ENCODE results near the gene IRX1.

DNA sequence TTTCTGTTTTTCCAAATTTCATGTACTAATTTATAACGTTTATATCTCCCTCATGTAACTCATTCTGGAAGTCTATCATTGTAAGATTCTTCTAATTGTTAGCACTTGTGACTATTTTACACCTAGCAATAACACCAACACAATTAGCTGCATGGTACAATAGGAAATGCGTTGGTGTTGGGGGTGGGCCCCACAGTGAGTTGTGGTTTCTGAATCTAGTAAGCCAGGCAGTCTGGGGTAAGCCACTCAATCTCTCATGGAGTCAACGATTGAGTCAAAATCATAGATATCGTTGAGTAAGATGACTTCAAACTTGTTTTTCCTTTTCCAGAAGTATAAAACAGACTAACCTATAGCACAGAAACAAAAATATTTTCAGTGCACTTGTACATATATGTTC, 30.0 kb downstream of the IRX1 start:
- TF ChIP-seq, protein P1, sequence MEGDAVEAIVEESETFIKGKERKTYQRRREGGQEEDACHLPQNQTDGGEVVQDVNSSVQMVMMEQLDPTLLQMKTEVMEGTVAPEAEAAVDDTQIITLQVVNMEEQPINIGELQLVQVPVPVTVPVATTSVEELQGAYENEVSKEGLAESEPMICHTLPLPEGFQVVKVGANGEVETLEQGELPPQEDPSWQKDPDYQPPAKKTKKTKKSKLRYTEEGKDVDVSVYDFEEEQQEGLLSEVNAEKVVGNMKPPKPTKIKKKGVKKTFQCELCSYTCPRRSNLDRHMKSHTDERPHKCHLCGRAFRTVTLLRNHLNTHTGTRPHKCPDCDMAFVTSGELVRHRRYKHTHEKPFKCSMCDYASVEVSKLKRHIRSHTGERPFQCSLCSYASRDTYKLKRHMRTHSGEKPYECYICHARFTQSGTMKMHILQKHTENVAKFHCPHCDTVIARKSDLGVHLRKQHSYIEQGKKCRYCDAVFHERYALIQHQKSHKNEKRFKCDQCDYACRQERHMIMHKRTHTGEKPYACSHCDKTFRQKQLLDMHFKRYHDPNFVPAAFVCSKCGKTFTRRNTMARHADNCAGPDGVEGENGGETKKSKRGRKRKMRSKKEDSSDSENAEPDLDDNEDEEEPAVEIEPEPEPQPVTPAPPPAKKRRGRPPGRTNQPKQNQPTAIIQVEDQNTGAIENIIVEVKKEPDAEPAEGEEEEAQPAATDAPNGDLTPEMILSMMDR (IDR thresholded peaks at IDR 0.05), result no peak
- no peak for TF ChIP-seq POLR2A (IDR thresholded peaks at IDR 0.05)

Measured in body of pancreas (tissue), 4 donors.